PFSK-1 (cell line): Measurements from ENCODE around the gene TCF4.

Experiments used
- FOXP2 ChIP-seq: optimal IDR thresholded peaks from 2 replicates; pipeline ENCODE3; 2011; ENCODE audit warnings: borderline replicate concordance, control low read depth, inconsistent platforms; ENCODE audit not compliant: insufficient read depth; ENCODE audit errors: extremely low read length, extremely low read depth
- POLR2AphosphoS5 ChIP-seq: IDR thresholded peaks from 2 replicates; pipeline ENCODE4 v1.6.1; 2012; ENCODE audit warnings: low read depth, mild to moderate bottlenecking, control low read depth, low read length, moderate library complexity
- SIN3A ChIP-seq: IDR thresholded peaks from 2 replicates; pipeline ENCODE4 v1.6.1; 2012; ENCODE audit warnings: mild to moderate bottlenecking, low read length, moderate library complexity, borderline replicate concordance; ENCODE audit not compliant: insufficient read depth
- TAF1 ChIP-seq: IDR thresholded peaks from 2 replicates; pipeline ENCODE4 v1.6.1; 2012; ENCODE audit warnings: low read length, control low read depth, borderline replicate concordance; ENCODE audit not compliant: insufficient read depth

DNA sequence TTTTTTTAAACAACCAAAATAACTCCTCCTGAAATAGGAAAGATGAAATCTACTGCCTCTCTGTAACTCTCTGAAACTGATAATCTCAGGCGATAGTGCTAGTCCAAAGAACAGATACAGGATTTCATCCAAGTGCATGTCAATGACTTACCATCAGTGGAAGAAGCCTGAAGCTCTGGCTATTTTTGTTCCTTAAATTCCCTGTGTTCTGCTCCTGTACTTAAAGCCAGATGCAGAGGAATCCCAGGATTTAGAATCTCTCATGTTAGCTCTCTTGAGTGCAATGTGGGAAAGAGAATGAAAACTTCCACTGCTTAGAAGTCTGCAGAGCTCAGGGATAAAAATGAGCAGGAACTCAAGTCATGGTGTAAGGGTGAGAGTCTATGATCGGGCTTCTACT is 291.9 kb downstream of the TCF4 start:
- TF ChIP-seq POLR2AphosphoS5, result no peak
- TF ChIP-seq FOXP2, result no peak
- TF ChIP-seq TAF1, result no peak
- TF ChIP-seq SIN3A, result no peak
